ENCODE data around the gene OXTR.

Gene OXTR

GRCh38 chr3:8769088-8769822, at the start of gene OXTR:
OXTR (minus strand) TSS chr3:8769613; CDS start chr3:8768187, 1,426 bp downstream.
- peak; percentile 32 for DNase-seq (ENCODE audit: low spot score)

GRCh38 chr3:8817486-8817885, 48.1 kb upstream of the OXTR start:
- DNase-seq (ENCODE audit: low spot score) = no peak

GRCh38 chr3:8816106-8816505, 46.7 kb upstream of the OXTR start:
- DNase-seq (ENCODE audit: low spot score) = no peak

GRCh38 chr3:8813411-8813810, 44.0 kb upstream of the OXTR start:
- DNase-seq (ENCODE audit: low spot score) = no peak

GRCh38 chr3:8810561-8810960, 41.1 kb upstream of the OXTR start:
- DNase-seq (ENCODE audit: low spot score) = no peak

- no peak for DNase-seq (ENCODE audit: low spot score)
These were observed 36.4 kb upstream of the OXTR start for GRCh38 chr3:8805774-8806173.

- no peak for DNase-seq (ENCODE audit: low spot score)
These were observed 32.8 kb upstream of the OXTR start for GRCh38 chr3:8802256-8802655.

- DNase-seq (ENCODE audit: low spot score) = no peak
These were observed 30.6 kb upstream of the OXTR start for GRCh38 chr3:8800016-8800415.

- no peak for DNase-seq (ENCODE audit: low spot score)
These were observed 24.8 kb upstream of the OXTR start for GRCh38 chr3:8794247-8794646.

- no peak for DNase-seq (ENCODE audit: low spot score)
These were observed 23.8 kb upstream of the OXTR start for GRCh38 chr3:8793242-8793641.

GRCh38 chr3:8790529-8790928, 21.1 kb upstream of the OXTR start:
- DNase-seq (ENCODE audit: low spot score) = no peak

GRCh38 chr3:8784676-8785435, 15.4 kb upstream of the OXTR start:
- DNase-seq (ENCODE audit: low spot score) = no peak

GRCh38 chr3:8780279-8780678, 10.9 kb upstream of the OXTR start:
- no peak for DNase-seq (ENCODE audit: low spot score)

GRCh38 chr3:8778475-8778874, 9.1 kb upstream of the OXTR start:
- DNase-seq (ENCODE audit: low spot score) = no peak

- no peak for DNase-seq (ENCODE audit: low spot score)
These were observed 8.5 kb upstream of the OXTR start for GRCh38 chr3:8777978-8778267.

- no peak for DNase-seq (ENCODE audit: low spot score)
These were observed 8.0 kb upstream of the OXTR start for GRCh38 chr3:8777201-8777977.

- no peak for DNase-seq (ENCODE audit: low spot score)
These were observed 7.0 kb upstream of the OXTR start for GRCh38 chr3:8776406-8776805.

- DNase-seq (ENCODE audit: low spot score) = no peak
These were observed 6.2 kb upstream of the OXTR start for GRCh38 chr3:8775602-8776001.

GRCh38 chr3:8775181-8775580, 5.8 kb upstream of the OXTR start:
- DNase-seq (ENCODE audit: low spot score) = no peak

GRCh38 chr3:8773941-8774542, 4.6 kb upstream of the OXTR start:
- no peak for DNase-seq (ENCODE audit: low spot score)

- no peak for DNase-seq (ENCODE audit: low spot score)
These were observed 887 bp downstream of the OXTR start for GRCh38 chr3:8768364-8769087.
